Vagina (tissue), 2 donors: ENCODE data around the gene ZDHHC16.

Source experiments
- POLR2AphosphoS5 ChIP-seq, 2 donors: sonication (generic); formaldehyde crosslinking; IDR thresholded peaks; one replicate each; pipeline ENCODE4 v1.9.0; 2017; ENCODE audit warnings: antibody characterized with exemption in 2 of 2, mild to moderate bottlenecking in 2 of 2, low read depth in 1 of 2; ENCODE audit not compliant: insufficient read depth in 1 of 2
- TF ChIP-seq, protein P1 (sequence below), 3 experiments: fragments of 450-650 bp in 2 of 3; fragments of 200-600 bp in 1 of 3; sonication (generic) in 1 of 3; IDR thresholded peaks; one replicate each; pipeline ENCODE4 v1.5.1; 2017 to 2019; ENCODE audit warnings: antibody characterized with exemption in 3 of 3, mild to moderate bottlenecking in 2 of 3, moderate library complexity in 2 of 3

DNA sequence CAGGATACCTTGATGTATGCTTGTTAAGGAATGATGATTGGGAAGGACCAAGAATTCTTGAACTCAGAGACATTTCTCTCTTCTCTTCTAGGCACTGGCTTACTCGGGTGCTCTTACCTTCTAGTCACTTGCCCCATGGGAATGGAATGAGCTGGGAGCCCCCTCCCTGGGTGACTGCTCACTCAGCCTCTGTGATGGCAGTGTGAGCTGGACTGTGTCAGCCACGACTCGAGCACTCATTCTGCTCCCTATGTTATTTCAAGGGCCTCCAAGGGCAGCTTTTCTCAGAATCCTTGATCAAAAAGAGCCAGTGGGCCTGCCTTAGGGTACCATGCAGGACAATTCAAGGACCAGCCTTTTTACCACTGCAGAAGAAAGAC is 10.7 kb downstream of the ZDHHC16 start:
- no peak for TF ChIP-seq POLR2AphosphoS5 (IDR thresholded peaks at IDR 0.05; ENCODE audit: insufficient read depth in 1 of 2, low read depth in 1 of 2)
- TF ChIP-seq, protein P1, sequence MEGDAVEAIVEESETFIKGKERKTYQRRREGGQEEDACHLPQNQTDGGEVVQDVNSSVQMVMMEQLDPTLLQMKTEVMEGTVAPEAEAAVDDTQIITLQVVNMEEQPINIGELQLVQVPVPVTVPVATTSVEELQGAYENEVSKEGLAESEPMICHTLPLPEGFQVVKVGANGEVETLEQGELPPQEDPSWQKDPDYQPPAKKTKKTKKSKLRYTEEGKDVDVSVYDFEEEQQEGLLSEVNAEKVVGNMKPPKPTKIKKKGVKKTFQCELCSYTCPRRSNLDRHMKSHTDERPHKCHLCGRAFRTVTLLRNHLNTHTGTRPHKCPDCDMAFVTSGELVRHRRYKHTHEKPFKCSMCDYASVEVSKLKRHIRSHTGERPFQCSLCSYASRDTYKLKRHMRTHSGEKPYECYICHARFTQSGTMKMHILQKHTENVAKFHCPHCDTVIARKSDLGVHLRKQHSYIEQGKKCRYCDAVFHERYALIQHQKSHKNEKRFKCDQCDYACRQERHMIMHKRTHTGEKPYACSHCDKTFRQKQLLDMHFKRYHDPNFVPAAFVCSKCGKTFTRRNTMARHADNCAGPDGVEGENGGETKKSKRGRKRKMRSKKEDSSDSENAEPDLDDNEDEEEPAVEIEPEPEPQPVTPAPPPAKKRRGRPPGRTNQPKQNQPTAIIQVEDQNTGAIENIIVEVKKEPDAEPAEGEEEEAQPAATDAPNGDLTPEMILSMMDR (IDR thresholded peaks at IDR 0.05), result no peak
